Smooth muscle cell (in vitro differentiated cells): ENCODE measurements around the gene SAXO1. TPM values are rescaled to one million over a fixed set of nuclear protein-coding genes. Genes with fewer than 3 reads are reported as not detected.

Experiments
- DNase-seq: peaks from one replicate; lab custom pipeline; 2025; ENCODE audit not compliant: unreplicated experiment; lab: John Stamatoyannopoulos, UW
- H2AFZ ChIP-seq: fragments of 200-600 bp; sonication (generic); 2 replicates; pipeline ENCODE4 v1.6.0; 2016; ENCODE audit warnings: antibody characterized with exemption, low read depth, mild to moderate bottlenecking
- H3F3A ChIP-seq: fragments of 200-600 bp; sonication (generic); 2 replicates; pipeline ENCODE4 v1.6.0; 2017; ENCODE audit warnings: antibody characterized with exemption, low read depth
- H3K27ac ChIP-seq: fragments of 200-600 bp; sonication (generic); 2 replicates; pipeline ENCODE4 v1.5.1; 2016; ENCODE audit warnings: low read depth, mild to moderate bottlenecking
- H3K27me3 ChIP-seq: fragments of 200-600 bp; sonication (generic); 2 replicates; pipeline ENCODE4 v1.6.1; 2016; ENCODE audit warnings: low read depth, mild to moderate bottlenecking
- H3K36me3 ChIP-seq: fragments of 200-600 bp; sonication (generic); 2 replicates; pipeline ENCODE4 v1.5.1; 2016; ENCODE audit warnings: low read depth
- H3K4me1 ChIP-seq: fragments of 200-600 bp; sonication (generic); 2 replicates; pipeline ENCODE4 v1.5.1; 2016; ENCODE audit warnings: low read depth
- H3K4me2 ChIP-seq: fragments of 200-600 bp; sonication (generic); 2 replicates; pipeline ENCODE4 v1.6.0; 2016; ENCODE audit warnings: mild to moderate bottlenecking
- H3K4me3 ChIP-seq: fragments of 200-600 bp; sonication (generic); 2 replicates; pipeline ENCODE4 v1.5.1; 2016; ENCODE audit warnings: mild to moderate bottlenecking
- H3K79me2 ChIP-seq: fragments of 200-600 bp; sonication (generic); 2 replicates; pipeline ENCODE4 v1.6.0; 2016; ENCODE audit warnings: low read depth, mild to moderate bottlenecking
- H3K9ac ChIP-seq: fragments of 200-600 bp; sonication (generic); 2 replicates; pipeline ENCODE4 v1.6.0; 2016; ENCODE audit warnings: low read depth
- H3K9me3 ChIP-seq: fragments of 200-600 bp; sonication (generic); replicated peaks from 2 replicates; pipeline ENCODE4 v1.5.1; 2016; ENCODE audit warnings: low read depth
- H4K20me1 ChIP-seq: fragments of 200-600 bp; sonication (generic); 2 replicates; pipeline ENCODE4 v1.6.0; 2016; ENCODE audit warnings: low read depth
- CTCF ChIP-seq: fragments of 200-600 bp; sonication (generic); IDR thresholded peaks from 2 replicates; pipeline ENCODE4 v1.5.1; 2017; ENCODE audit warnings: borderline replicate concordance, mild to moderate bottlenecking, antibody characterized with exemption; ENCODE audit not compliant: insufficient read depth, poor library complexity, severe bottlenecking
- WGBS: methylation state at CpG from one replicate; pipeline ENCODE4 v1.1.7; 2016; ENCODE audit warnings: low lambda C conversion rate; 5-methylcytosine and 5-hydroxymethylcytosine counted together
- polyA plus RNA-seq: library from polyadenylated mRNA; unstranded; fragments of >200 nt; fragmentation: Nextera tagmentation; extraction: Ambion mirVana; gene quantifications from 2 replicates; pipeline ENCODE4 v1.2.1, GENCODE V29; 2016
- total RNA-seq: library from RNA; depleted of rRNA; stranded (reverse); fragments of >200 nt; gene quantifications from 2 replicates; pipeline ENCODE4 v1.2.3, GENCODE V29; 2014

The SAXO1 gene
- total and polyA plus RNA-seq, 2 experiments from 2014 or later = 0.08 TPM; not detected in 1

DNA sequence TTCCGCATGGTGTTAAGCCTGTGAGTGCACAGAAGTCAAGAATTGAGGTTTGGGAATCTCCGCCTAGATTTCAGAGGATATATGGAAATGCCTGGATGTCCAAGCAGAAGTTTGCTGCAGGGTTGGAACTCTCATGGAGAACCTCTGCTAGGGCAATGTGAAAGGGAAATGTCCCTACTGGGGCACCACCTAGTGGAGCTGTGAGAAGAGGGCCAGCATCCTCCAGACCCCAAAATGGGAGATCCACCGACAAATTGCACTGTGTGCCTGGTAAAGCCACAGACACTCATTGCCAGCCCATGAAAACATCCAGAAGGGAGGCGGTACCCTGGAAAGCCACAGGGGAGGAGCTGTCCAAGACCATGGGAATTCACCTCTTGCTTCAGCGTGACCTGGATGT lies 3.6 kb upstream of the SAXO1 start:
- Histone ChIP-seq H3K4me1 (no peaks in the 10 kb centered on the region), H3F3A (no peaks in the 10 kb centered on the region), H4K20me1 (no peaks in the 10 kb centered on the region), H3K27ac (no peak overlapping the region), H3K27me3 (no peaks in the 10 kb centered on the region), H2AFZ (no peak overlapping the region), H3K4me3 (no peak overlapping the region), H3K79me2 (no peaks in the 10 kb centered on the region), H3K9ac (no peak overlapping the region), H3K36me3 (no peaks in the 10 kb centered on the region), H3K4me2 (no peak overlapping the region), H3K9me3 (no peaks in the 10 kb centered on the region)
- no peak for DNase-seq
- TF ChIP-seq CTCF = no peak
- 98% methylated on average over 5 of the region's 5 CpGs for WGBS

DNA sequence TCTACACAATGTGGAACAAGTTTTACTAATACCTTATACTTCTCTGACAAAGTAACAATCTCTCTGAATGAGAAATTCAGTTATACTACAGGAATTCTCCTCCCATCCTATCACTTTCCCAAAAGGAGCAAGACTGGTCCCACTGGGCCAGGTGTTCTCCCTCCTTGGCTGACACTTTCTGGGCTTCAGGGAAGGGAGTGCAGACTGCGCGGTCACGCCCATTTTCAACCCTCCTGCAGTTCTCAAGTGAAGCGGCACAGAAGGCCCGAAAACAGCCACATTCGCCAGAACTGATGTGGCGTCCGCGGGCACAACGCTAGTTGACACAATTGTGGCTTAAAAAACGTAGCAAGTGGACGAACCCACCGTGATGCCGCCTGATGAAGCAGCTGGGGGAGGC lies 603 bp downstream of the SAXO1 start:
- H3K4me3 ChIP-seq = no peak overlapping the region
- no peaks in the 10 kb centered on the region for H3K9me3 ChIP-seq
- H4K20me1 ChIP-seq = no peaks in the 10 kb centered on the region
- WGBS = 92% methylated on average over 14 of the region's 14 CpGs
- H3K36me3 ChIP-seq = no peaks in the 10 kb centered on the region
- no peaks in the 10 kb centered on the region for H3K27me3 ChIP-seq
- no peak overlapping the region for H3K9ac ChIP-seq
- no peaks in the 10 kb centered on the region for H3K79me2 ChIP-seq
- no peaks in the 10 kb centered on the region for H3K4me1 ChIP-seq
- DNase-seq = no peak
- no peak overlapping the region for H2AFZ ChIP-seq
- TF ChIP-seq CTCF = no peak
- no peak overlapping the region for H3K4me2 ChIP-seq
- no peak overlapping the region for H3K27ac ChIP-seq
- no peaks in the 10 kb centered on the region for H3F3A ChIP-seq

GRCh38 chr9:19030899-19031298 lies 2.1 kb downstream of the SAXO1 start:
- WGBS = 94% methylated on average over 1 of the region's 1 CpG
- Histone ChIP-seq H2AFZ (no peak overlapping the region), H3K4me3 (no peak overlapping the region), H3F3A (no peaks in the 10 kb centered on the region), H3K9ac (no peak overlapping the region), H4K20me1 (no peaks in the 10 kb centered on the region), H3K4me1 (no peaks in the 10 kb centered on the region), H3K27me3 (no peaks in the 10 kb centered on the region), H3K27ac (no peak overlapping the region), H3K36me3 (no peaks in the 10 kb centered on the region), H3K9me3 (no peaks in the 10 kb centered on the region), H3K4me2 (no peak overlapping the region), H3K79me2 (no peaks in the 10 kb centered on the region)
- DNase-seq = no peak
- no peak for TF ChIP-seq CTCF

DNA sequence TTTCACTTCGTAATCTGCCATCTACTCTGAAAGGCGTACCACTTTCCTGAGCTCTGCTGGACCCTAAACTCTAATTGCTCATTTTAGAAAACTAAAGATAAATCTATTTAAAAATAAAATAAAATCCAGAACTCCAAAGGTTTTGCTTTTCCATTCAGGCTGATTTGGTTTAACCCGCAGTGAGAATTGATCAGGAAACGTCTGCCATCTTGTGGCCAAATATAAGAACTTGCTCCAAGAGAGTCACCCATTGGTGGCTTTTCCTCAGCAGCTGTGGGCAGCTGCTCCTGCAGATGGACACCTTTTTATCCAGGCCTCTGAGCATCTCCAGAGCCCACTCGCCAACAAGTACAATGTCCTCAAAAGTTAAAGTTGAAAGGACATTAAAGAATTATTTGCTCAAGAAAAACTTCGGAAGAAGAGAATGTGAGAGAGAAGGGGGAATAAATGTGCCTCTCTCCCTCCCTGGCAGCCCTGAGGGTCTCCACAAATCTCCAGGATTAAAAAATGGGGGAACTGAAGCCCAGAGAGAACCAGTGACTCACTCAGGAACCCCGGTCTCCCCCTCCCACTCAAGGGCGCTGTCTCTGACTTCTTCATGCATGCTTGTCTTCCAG lies 4.1 kb downstream of the SAXO1 start:
- no peaks in the 10 kb centered on the region for H4K20me1 ChIP-seq
- no peak overlapping the region for H3K27ac ChIP-seq
- no peak overlapping the region for H3K4me3 ChIP-seq
- H3K9ac ChIP-seq = no peak overlapping the region
- no peaks in the 10 kb centered on the region for H3K4me1 ChIP-seq
- TF ChIP-seq CTCF = peak; percentile 74
- 22% methylated on average over 8 of the region's 8 CpGs for WGBS
- peak overlapping the region; percentile 10 for H2AFZ ChIP-seq
- no peaks in the 10 kb centered on the region for H3K27me3 ChIP-seq
- no peak for DNase-seq
- H3K4me2 ChIP-seq = no peak overlapping the region
- no peaks in the 10 kb centered on the region for H3K36me3 ChIP-seq
- H3F3A ChIP-seq = no peaks in the 10 kb centered on the region
- H3K79me2 ChIP-seq = no peaks in the 10 kb centered on the region
- H3K9me3 ChIP-seq = no peaks in the 10 kb centered on the region
